Stimulated activated CD8-positive, alpha-beta memory T cell treated with anti-CD3 and anti-CD28 coated beads, Interleukin-7, amount 100 ng/mL, for 24 hours (primary cell): Measurements from ENCODE around the gene CCDC85C.

Source experiments
- DNase-seq: peaks from one replicate; pipeline ENCODE4 v3.0.0-alpha.2; 2020; ENCODE audit warnings: low read depth

CCDC85C gene

GRCh38 chr14:99522025-99522401 is 82.0 kb downstream of the CCDC85C start:
- DNase-seq: no peak

GRCh38 chr14:99521176-99522024 is 82.6 kb downstream of the CCDC85C start:
- DNase-seq: no peak

GRCh38 chr14:99520571-99521081 is 83.4 kb downstream of the CCDC85C start:
- DNase-seq: no peak

- no peak for DNase-seq
Observed at GRCh38 chr14:99519931-99520421, 84.0 kb downstream of the CCDC85C start.

GRCh38 chr14:99519347-99519881 is 84.6 kb downstream of the CCDC85C start:
- no peak for DNase-seq

GRCh38 chr14:99518441-99519346 is 85.3 kb downstream of the CCDC85C start:
- peak; percentile 73 for DNase-seq

GRCh38 chr14:99517643-99518381 is 86.2 kb downstream of the CCDC85C start:
- no peak for DNase-seq

GRCh38 chr14:99516871-99517642 is 87.0 kb downstream of the CCDC85C start:
- DNase-seq: no peak

GRCh38 chr14:99516156-99516870 is 87.7 kb downstream of the CCDC85C start:
- DNase-seq: no peak

- DNase-seq: no peak
Observed at GRCh38 chr14:99515301-99516155, 88.5 kb downstream of the CCDC85C start.

- DNase-seq: no peak
Observed at GRCh38 chr14:99514552-99515300, 89.3 kb downstream of the CCDC85C start.

GRCh38 chr14:99513946-99514551 is 90.0 kb downstream of the CCDC85C start:
- no peak for DNase-seq

- no peak for DNase-seq
Observed at GRCh38 chr14:99513183-99513694, 90.8 kb downstream of the CCDC85C start.

GRCh38 chr14:99512571-99513182 is 91.3 kb downstream of the CCDC85C start:
- no peak for DNase-seq

GRCh38 chr14:99512110-99512449 is 91.9 kb downstream of the CCDC85C start:
- DNase-seq: no peak

- no peak for DNase-seq
Observed at GRCh38 chr14:99511421-99512109, 92.4 kb downstream of the CCDC85C start.
